Breast epithelium (tissue), 3 donors: ENCODE data around the gene HLTF.

Experiments
- POLR2A ChIP-seq: fragments of 450-650 bp; IDR thresholded peaks from one replicate; pipeline ENCODE4 v1.6.1; 2016; ENCODE audit warnings: antibody characterized with exemption, mild to moderate bottlenecking, moderate library complexity
- TF ChIP-seq, protein P1 (sequence below), 3 donors: fragments of 450-650 bp; IDR thresholded peaks; one replicate each; pipeline ENCODE4 v1.5.1; 2016 to 2017; ENCODE audit warnings: antibody characterized with exemption in 3 of 3, mild to moderate bottlenecking in 3 of 3, moderate library complexity in 3 of 3

DNA sequence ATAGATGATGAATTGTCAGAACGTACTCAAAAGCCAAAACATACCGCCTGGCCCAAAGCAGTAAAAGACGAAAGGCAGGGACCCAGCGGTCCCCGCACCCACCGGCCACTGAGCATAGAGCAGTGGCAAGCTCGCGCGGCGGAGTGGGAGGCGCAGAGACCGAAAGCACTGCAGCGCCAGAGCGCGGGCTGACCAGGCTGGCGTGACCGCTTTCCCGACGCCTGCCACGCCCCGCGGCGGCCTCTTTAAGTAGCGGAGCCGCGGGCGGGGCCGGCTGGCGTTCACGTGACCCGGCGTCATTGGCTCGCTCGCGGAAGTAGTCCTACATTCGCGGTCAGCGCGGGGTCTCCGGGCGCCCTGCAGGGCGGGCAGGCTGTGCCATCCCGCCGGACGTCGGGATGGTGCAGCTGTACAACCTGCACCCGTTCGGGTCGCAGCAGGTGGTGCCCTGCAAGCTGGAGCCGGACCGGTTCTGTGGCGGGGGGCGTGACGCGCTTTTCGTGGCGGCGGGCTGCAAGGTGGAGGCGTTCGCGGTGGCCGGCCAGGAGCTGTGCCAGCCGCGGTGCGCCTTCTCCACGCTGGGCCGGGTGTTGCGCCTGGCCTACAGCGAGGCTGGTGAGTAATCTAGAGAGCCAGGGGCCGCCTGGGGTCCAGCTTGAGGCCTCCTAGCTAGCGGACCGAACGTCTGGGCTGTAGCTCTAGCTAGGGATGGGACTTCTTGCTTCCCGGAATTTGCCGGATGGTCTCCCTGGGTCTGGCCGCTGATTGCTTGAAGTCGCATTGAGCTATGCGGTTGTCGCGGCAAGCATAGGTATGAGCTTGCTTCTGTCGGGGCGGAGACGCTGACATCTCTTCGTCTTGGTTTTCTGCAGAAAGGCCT is 43.2 kb upstream of the HLTF start, which contains the start of gene HPS3:
- TF ChIP-seq, protein P1, sequence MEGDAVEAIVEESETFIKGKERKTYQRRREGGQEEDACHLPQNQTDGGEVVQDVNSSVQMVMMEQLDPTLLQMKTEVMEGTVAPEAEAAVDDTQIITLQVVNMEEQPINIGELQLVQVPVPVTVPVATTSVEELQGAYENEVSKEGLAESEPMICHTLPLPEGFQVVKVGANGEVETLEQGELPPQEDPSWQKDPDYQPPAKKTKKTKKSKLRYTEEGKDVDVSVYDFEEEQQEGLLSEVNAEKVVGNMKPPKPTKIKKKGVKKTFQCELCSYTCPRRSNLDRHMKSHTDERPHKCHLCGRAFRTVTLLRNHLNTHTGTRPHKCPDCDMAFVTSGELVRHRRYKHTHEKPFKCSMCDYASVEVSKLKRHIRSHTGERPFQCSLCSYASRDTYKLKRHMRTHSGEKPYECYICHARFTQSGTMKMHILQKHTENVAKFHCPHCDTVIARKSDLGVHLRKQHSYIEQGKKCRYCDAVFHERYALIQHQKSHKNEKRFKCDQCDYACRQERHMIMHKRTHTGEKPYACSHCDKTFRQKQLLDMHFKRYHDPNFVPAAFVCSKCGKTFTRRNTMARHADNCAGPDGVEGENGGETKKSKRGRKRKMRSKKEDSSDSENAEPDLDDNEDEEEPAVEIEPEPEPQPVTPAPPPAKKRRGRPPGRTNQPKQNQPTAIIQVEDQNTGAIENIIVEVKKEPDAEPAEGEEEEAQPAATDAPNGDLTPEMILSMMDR (IDR thresholded peaks at IDR 0.05): no peak
- peak; percentile 76 for TF ChIP-seq POLR2A
